Dedifferentiated amniotic fluid mesenchymal stem cell (primary cell): ENCODE measurements around the gene COL5A1.

ENCODE experiments used
- DNase-seq: peaks from one replicate; pipeline ENCODE4 v3.0.0-alpha.2; 2016; ENCODE audit errors: extremely low spot score

The COL5A1 gene

DNA sequence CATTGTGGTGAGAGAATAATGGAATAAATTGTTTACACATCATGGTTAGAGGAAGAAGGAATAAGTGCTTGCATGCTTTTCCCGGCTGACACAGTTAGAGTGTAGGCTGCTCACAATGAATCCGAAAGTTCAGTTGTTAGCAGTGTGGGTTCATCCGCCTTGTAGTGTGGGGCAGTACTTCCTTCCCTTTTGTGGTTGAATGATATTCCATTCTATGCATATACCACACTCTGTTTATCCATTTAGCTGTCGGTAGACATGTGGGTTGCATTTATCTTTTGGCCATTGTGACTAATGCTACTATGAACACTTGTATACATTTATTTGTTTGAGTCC lies 84.0 kb downstream of the COL5A1 start:
- DNase-seq, result no peak

- DNase-seq, result no peak
Observed at GRCh38 chr9:134726026-134726721, 84.6 kb downstream of the COL5A1 start.

GRCh38 chr9:134726722-134727034 lies 85.1 kb downstream of the COL5A1 start:
- no peak for DNase-seq

DNA sequence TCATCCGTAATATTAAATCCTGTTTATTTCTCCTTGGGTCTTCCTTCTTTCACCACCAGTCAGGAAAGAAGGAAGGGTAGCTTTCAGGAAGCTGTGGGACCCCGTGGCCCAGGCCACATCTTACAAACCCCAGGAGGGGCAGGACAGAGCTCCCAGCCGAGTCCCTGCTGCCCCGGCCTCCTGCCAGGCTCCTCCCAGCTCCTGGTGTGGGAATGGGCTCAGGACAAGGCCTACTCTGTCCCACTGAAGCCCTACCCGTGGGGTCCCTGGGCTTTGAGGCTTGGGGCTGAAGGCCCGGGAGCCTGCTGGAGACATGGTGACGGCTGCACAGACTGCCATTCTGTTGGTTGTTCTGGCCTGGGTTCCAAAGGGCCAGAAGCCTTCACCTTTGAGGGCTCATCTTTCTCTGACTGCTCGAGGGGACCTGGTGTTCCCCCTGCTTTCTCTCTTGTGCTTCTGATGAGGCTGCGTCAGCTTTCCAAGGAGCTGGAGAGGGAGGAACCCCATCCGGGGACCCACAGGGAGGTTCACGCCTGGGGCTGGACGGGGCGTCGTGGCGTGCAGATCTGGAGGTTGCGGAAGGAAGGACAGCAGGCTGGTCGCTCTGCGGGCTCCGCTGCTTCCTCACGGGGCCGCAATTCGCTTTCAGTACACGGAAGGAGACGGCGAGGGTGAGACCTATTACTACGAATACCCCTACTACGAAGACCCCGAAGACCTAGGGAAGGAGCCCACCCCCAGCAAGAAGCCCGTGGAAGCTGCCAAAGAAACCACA lies 86.6 kb downstream of the COL5A1 start:
- no peak for DNase-seq

DNA sequence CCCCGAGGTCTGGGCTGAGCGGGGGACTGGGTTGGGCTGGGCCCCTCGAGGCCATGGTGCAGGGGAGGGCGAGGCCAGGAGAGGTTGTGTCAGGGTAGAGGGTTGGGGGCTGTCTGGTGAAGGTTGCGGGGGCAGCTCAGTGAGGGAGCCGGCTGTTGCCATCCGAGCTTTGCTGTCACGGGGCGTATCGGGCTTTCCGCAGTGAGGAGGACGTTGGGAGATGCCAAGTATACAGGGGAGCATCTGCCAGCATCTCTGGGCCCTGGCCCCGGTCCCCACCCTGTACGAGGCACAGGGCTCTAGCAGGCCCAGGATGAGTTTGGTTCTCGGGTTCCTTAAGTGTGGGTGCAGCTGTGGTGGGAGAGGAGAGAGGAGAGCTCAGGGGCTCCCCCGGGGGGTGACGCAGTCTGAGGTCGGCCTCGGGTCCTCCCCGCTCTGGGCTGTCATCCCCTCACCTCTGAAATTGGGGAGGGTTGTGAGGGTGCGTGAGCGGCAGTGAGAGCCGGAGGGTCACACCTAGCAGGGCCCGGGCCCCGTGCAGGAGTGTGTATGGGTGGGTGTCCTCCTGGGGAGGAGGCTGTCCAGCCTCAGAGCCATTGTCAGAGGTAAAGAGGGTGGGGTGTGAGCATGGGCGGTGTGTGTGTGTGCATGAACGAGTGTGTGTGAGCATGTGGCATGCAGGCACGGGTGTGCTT lies 87.3 kb downstream of the COL5A1 start:
- DNase-seq, result no peak

DNA sequence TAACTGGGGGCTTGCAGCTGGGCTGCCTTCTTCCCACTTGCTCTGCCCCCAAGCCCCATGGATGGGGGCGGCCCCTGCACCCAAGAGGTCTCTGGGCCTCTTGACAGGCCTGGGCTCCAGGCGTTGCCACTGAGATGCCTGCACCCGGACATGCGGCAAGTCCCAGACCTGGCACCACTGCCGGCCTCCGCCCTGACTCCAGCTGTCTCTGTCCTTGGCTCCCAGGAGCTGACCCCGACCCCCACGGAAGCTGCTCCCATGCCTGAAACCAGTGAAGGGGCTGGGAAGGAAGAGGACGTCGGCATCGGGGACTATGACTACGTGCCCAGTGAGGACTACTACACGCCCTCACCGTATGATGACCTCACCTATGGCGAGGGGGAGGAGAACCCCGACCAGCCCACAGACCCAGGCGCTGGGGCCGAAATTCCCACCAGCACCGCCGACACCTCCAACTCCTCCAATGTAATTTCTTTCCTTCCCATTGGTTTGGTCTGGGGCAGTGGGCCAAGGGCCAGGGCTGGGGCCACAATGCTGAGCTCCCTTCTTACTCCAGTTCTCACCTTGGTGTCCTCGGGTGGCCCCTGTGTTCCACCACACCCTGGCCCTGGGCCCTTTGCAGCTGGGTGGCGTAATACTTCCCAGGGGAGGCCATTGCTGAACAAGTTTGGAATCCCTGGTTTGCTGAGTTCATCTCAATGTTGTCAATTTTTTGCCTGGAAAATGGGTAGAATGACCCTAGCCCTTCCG lies 88.6 kb downstream of the COL5A1 start:
- DNase-seq, result no peak

- DNase-seq, result no peak
Observed at GRCh38 chr9:134730761-134731496, 89.3 kb downstream of the COL5A1 start.

GRCh38 chr9:134731497-134732391 lies 90.1 kb downstream of the COL5A1 start:
- DNase-seq, result no peak

GRCh38 chr9:134732392-134733110 lies 90.9 kb downstream of the COL5A1 start:
- no peak for DNase-seq

DNA sequence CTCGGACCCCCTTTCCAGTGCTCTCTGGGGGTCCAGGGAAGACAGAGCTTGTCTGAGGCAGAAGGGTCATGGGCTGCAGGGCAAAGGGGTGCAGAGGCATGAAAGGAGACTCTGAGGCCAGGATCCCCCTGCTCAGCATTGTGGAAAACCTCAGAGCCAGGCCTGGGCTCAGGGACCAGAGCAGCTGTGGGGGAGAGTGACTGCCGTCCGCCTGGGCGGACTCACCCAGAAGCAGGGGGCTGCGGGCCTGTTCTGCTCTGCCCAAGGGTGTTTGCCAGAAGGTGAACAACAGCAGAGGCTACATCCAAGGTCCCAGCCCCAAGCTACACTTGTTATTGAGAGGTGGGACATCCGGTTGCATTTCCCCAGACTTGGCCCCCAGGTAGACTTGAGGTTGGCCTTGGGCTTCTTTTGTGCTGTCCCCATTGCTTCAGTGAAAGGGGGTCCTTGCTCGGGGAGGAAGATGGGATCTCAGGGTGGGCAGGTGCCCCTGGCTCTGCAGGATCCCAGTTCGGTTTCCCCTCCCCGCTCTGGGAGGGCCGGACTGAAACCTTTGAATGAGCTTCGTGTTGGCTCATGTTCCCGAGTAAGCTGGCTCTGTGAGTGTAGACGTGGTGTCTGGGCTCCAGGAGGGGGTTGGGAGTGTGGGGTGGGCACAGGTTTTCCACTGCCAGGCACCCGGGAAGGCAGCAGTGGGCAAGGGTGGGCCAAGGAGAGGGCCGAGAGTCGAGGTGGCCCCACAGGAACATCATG lies 92.1 kb downstream of the COL5A1 start:
- DNase-seq, result no peak

DNA sequence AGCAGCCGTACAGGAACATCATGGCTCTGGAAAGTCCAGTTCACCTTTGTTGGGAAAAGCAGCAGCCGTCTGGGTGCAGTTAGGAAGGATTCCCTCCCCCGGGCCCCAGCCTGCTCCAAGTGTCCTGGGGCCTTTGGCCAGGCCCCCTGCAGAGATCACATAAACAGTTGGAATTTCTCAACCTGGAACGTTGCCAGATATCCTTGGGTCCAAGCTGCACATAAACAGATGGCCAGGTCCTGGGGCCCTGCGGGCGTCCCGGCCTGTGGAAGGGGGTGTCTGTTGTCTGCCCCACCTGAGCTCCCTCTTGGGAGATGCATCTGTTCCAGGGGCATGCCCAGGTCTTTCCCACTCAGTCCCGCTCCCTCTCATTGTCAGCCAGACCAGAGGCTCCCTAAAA lies 92.7 kb downstream of the COL5A1 start:
- DNase-seq, result no peak

DNA sequence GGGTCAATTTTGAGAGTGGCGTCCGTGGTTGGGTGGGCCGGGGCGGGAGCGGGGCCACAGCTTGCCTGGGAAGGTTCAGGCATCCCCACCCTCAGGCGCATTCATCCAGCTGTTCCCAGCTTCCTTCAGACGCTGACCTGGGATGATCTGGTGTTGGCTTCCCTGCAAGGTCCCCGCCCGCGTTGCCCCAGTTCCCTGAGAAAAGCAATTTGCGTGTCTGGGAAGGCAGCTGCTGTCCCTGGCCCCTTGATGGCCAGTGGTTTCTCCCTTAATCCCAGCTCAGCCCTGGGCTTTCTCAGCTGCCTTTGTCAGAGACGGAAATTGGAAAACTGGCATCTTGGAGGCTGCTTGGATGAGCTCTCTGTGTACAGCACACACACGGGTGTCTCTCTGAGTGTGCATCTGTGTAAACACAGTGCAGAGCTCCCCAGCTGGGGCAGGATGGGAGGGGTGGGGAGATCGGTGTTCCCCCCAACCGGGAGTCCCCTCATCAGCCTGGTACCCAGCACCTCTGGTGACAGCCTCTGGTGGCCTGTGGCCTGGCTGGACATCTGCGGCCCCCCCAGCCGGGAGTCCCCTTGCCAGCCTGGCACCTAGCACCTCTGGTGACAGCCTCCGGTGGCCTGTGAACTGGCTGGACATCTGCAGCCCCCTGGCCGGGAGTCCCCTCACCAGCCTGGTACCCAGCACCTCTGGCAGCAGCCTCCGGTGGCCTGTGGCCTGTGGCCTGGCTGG lies 94.0 kb downstream of the COL5A1 start:
- DNase-seq, result peak; percentile 15

DNA sequence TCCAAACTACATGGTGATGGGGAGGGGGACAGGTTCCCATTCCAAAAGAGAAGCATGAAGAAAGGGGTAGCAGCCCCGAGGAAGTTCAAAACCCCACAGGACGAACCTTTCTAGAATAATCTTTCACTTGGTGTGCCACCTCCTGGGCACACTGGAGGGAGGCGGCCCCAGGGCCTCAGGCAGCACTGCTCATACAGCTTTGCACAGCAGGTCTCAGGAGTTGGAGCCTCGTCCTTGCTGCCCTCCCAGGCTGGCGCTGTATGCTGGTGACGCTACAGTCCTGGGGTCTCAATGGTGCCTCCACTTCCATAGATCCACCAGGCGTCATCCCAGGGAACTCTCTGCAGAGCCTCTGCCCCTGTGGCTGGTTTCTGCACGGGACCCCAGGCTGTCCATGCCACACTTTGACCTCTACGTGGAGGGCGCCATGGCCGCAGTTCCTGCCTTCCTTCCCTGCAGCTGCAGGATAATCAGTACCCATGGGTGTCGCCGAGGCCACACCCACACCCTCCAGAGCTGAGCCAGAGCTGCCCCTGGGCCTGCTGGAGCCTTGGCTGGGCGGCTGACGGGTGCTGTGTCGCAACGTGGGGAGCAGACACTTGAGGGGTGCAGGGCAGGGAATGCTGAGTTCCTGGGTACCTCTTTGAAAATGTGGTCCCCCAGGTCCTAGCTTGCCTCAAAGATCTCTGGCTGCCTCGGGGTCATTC lies 95.3 kb downstream of the COL5A1 start:
- DNase-seq, result no peak

DNA sequence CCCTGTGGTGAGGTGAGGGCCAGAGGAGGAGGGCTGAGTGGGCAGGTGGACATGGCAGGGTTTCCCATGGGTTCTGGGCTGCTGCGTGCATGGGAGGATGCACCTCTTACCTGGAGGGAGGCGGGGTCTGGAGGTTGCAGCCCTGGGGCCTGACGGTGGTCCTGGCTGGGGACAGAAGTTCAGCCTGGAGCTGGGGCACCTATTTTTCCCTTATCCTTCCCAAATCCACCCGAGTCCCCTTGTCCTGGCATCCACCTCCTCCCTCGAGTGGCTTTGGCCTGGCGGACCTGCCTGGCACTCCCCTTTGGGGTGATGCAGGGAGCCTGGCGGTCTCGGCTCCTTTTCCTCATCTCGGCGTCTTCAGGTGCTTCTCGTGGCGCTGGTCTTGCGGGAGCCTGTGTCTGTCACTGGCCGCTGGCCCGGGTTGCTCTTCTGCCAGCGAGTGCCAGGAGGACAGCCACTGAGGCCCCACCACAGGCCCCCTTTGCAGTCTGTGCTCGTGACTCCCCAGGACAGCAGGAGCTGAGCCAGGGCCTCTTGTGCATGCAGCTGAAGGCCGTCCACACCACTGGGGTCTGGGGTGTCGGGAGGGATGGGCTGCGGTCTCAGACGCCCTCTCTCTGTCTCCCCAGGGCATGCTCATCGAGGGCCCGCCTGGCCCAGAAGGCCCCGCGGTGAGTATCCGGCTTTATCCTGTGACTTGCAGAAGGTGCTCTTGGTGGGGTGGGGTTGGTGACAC lies 96.4 kb downstream of the COL5A1 start:
- DNase-seq, result no peak

GRCh38 chr9:134738869-134739659 lies 97.5 kb downstream of the COL5A1 start:
- DNase-seq, result no peak

DNA sequence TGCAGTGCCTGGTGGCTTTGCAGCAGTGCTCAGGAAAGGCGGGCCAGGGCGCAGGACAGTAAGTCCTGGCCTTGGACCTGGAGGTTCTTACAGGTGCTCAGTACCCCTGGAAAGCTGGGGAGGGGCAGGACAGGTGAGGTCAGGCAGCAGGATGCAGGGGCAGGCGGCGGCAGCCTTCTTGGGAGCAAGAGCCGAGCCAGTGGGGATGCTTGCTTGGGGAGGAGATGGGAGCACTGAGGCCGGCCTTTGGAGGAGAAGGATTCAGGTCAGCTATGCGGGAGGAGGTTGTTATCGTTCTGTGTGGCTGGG lies 98.0 kb downstream of the COL5A1 start:
- DNase-seq, result no peak

DNA sequence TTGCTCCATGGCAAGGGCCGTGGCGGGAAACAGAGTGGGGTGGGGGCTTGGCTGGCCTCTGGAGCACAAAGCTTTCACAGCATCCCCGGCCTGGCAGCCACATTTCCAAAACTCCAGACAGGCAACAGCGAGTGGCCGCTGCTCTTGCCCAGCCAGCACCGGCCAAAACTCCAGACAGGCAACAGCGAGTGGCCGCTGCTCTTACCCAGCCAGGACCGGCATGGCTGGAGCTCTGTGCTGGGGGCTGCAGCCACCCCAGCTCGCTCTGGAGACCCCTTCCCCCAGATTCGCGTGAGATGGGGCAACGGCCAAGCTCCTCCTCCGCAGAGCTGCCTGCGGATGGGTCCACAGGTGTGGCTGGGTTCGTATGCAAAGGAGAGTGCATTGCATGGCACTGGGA lies 98.5 kb downstream of the COL5A1 start:
- DNase-seq, result no peak
